Right cardiac atrium (tissue), 5 donors: ENCODE results near the gene LYSET. TPM values are rescaled to one million over a fixed set of nuclear protein-coding genes. Genes with fewer than 3 reads are reported as not detected.
"Not testable (repeated sequence)": the region's sequence is repeated elsewhere in the genome, so short reads cannot be mapped to it uniquely, and the experiment has no call there.

Source experiments
- ATAC-seq, 2 donors: fragments of 200-7000 bp; cut with Tn5 transposase; one replicate each; pipeline versions ENCODE4 v1.8.0 to v1.9.1; 2020; ENCODE audit warnings: moderate library complexity in 2 of 2, mild to moderate bottlenecking in 1 of 2
- DNase-seq, 3 donors: peaks; one replicate each; pipeline ENCODE4 v3.0.0-alpha.2; 2020
- H3K27ac ChIP-seq: one replicate; pipeline ENCODE4 v1.5.1; 2013; ENCODE audit warnings: mild to moderate bottlenecking, low read length, control low read depth, moderate library complexity
- H3K27me3 ChIP-seq: one replicate; pipeline ENCODE4 v1.6.1; 2013; ENCODE audit not compliant: control insufficient read depth, insufficient read depth
- H3K4me1 ChIP-seq: one replicate; pipeline ENCODE4 v1.6.1; 2013; ENCODE audit warnings: low read length; ENCODE audit not compliant: control insufficient read depth, insufficient read depth
- H3K4me3 ChIP-seq: one replicate; pipeline ENCODE4 v1.5.1; 2013; ENCODE audit warnings: low read length, control low read depth
- H3K9me3 ChIP-seq: one replicate; pipeline ENCODE4 v1.6.1; 2013; ENCODE audit warnings: low read length; ENCODE audit not compliant: control insufficient read depth
- WGBS: extraction: QIAGEN DNeasy Blood & Tissue Kit; methylation state at CpG from one replicate; pipeline ENCODE4 v1.1.7; 2013; 5-methylcytosine and 5-hydroxymethylcytosine counted together
- intact Hi-C, 4 donors: fragments of 100-400 bp; cut with DNase I; formaldehyde crosslinking; loops; one replicate each; pipeline versions ENCODE4 v1.11.0 to v1.14.0; 2022 to 2023
- polyA plus RNA-seq: library from polyadenylated mRNA; stranded (reverse); fragments of 200-250 nt; gene quantifications from one replicate; pipeline ENCODE4 v1.2.3, GENCODE V29; 2013
- total RNA-seq, 4 donors: library from RNA; stranded (reverse); fragmentation: NEBNext Ultra II Directional; extraction: Animal tissue kit (Norgen Biotek cat#: 25700); gene quantifications; one replicate each; pipeline ENCODE4 v1.2.1, GENCODE V29; 2021
- donor health status: healthy with polysubstance abuse.
- donor health status: DM: no; HTN: yes; CAD: no.
- donor health status: DM: no; HTN: no; CAD: no.
- donor health status: DM: no; HTN: yes; CAD: no; lungs with severe emphysema.
- donor health status: DM: yes; HTN: yes; CAD: no.

LYSET gene
- total and polyA plus RNA-seq, 5 donors: 17.0 to 20.5 (median 18.8) TPM

GRCh38 chr14:93169619-93170018, 15.5 kb upstream of the LYSET start:
- DNase-seq, H3K9me3 ChIP-seq, H3K27ac ChIP-seq, ATAC-seq, H3K4me1 ChIP-seq, intact Hi-C loops, H3K27me3 ChIP-seq, H3K4me3 ChIP-seq: not testable (repeated sequence)
- 68% methylated on average over 6 of the region's 6 CpGs for WGBS

- H3K4me1 ChIP-seq, intact Hi-C loops, H3K4me3 ChIP-seq, H3K27ac ChIP-seq, H3K9me3 ChIP-seq, DNase-seq, ATAC-seq, H3K27me3 ChIP-seq: not testable (repeated sequence)
- 95% methylated on average over 20 of the region's 20 CpGs for WGBS
Observed at GRCh38 chr14:93170141-93170540, 15.0 kb upstream of the LYSET start.

DNA sequence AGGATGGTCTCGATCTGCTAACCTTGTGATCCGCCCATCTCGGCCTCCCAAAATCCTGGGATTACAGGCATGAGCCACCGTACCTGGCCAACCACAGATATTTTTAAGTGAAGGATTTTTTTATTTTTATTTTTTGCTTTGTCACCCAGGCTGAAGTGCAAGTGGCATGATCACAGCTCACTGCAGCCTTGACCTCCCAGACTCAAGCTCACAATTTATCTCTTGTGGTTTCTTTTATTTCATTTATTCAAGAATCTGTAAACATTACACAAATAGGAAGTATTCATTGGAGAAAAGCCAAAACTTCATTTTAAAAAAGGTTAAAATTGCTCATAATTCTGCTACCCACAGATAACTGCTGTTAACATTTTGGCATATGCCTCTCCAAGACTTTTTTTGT, 13.7 kb upstream of the LYSET start:
- DNase-seq (no peak), ATAC-seq (no peak)
- H3K27ac ChIP-seq: no peak overlapping the region
- no peaks in the 10 kb centered on the region for H3K9me3 ChIP-seq
- H3K4me3 ChIP-seq: no peak overlapping the region
- no peaks in the 10 kb centered on the region for H3K4me1 ChIP-seq
- H3K27me3 ChIP-seq: no peaks in the 10 kb centered on the region
- 90% methylated on average over 4 of the region's 4 CpGs for WGBS
- intact Hi-C loops: no loop called here

DNA sequence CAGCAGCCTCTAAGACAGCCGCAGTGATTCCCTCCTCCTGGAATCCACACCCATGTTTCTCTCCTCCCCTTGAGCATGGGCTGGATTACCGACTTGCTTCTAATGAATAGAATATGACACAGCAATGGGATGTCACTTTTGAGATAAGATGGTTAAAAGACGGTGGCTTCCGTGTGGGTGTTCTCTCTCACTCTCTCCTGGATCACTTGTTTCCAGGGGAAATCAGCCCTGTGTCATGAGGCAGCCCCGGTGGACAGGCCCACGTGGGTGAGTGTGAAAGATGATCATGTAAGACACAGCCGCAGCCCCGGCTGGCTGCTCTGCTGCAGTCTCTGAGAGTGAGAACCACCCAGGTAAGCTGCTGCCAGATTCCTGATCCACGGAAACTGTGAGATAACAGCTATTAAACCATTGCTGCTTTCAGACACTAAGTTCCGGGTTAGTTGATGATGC, 11.1 kb upstream of the LYSET start:
- ATAC-seq (peak in 1 of 2 donors; percentile 56), DNase-seq (no peak)
- Histone ChIP-seq H3K27ac (no peak overlapping the region), H3K4me1 (no peaks in the 10 kb centered on the region), H3K9me3 (no peaks in the 10 kb centered on the region), H3K4me3 (no peak overlapping the region), H3K27me3 (no peaks in the 10 kb centered on the region)
- WGBS: 23% methylated on average over 10 of the region's 10 CpGs
- intact Hi-C loops: no loop called here

DNA sequence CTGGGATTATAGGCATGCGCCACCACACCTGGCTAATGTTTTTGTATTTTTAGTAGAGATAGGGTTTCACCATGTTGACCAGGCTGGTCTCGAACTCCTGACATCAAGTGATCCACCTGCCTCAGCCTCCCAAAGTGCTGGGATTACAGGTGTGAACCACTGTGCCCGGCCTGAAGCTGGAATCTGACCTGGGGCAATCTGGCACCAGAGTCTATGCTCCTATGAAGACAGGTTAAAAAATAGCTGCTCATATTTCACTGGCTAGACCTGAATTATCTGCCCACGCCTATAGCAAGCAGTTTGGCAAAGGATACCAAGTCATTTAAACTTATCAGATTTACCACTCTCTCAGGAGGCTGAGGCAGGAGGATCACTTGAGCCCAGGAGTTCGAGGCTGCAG, 10.4 kb upstream of the LYSET start:
- H3K9me3 ChIP-seq, H3K27me3 ChIP-seq, intact Hi-C loops, ATAC-seq, H3K4me1 ChIP-seq, H3K27ac ChIP-seq, H3K4me3 ChIP-seq, DNase-seq: not testable (repeated sequence)
- WGBS: 78% methylated on average over 5 of the region's 5 CpGs

DNA sequence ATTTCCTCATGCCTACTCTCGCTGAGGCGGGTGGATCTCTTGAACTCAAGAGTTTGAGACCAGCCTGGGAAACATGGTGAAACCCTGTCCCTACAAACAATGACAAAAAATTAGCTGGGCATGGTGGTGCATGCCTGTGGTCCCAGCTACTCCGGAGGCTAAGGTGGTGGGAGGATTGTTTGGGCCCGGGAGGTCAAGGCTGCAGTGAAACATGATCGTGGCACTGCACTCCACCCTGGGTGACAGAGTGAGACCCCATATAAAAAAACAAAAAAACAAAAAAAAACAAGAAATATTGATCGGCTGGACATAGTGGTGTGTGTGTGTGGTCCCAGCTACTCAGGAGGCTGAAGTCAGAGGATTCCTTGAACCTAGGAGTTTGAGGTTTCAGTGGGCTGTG, 9.6 kb upstream of the LYSET start:
- WGBS: 87% methylated on average over 6 of the region's 6 CpGs
- H3K27ac ChIP-seq: no peak overlapping the region
- H3K4me1 ChIP-seq: no peaks in the 10 kb centered on the region
- DNase-seq (no peak), ATAC-seq (no peak)
- H3K4me3 ChIP-seq: no peak overlapping the region
- H3K9me3 ChIP-seq: no peaks in the 10 kb centered on the region
- H3K27me3 ChIP-seq: no peaks in the 10 kb centered on the region
- intact Hi-C loops: no loop called here

- intact Hi-C loops: no loop called here
- peak overlapping the region; percentile 55 for H3K27ac ChIP-seq
- no peaks in the 10 kb centered on the region for H3K9me3 ChIP-seq
- no peaks in the 10 kb centered on the region for H3K4me1 ChIP-seq
- no peaks in the 10 kb centered on the region for H3K27me3 ChIP-seq
- no peak for ATAC-seq
- no peak for DNase-seq
- 42% methylated on average over 17 of the region's 17 CpGs for WGBS
- H3K4me3 ChIP-seq: peak overlapping the region; percentile 56
Observed at GRCh38 chr14:93183596-93184317, 1.4 kb upstream of the LYSET start.

DNA sequence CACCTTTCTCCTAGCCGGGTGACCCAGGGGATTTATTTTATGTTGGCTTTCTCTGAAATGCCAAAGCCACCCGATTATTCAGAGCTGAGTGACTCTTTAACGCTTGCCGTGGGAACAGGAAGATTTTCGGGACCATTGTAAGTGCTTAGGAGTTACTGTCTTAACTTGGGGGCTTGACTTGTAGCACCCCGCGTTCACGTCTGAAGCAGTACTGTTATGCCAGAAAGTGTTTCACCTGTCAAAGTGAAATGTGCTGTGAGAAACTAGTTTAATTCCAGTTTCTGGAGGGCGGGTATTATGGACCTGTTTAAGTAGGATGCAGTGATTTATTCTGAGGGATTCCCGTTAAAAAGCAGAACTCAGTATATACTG, 218 bp downstream of the LYSET start:
- H3K4me3 ChIP-seq: peak overlapping the region; percentile 56
- no peaks in the 10 kb centered on the region for H3K9me3 ChIP-seq
- DNase-seq: no peak
- ATAC-seq: no peak
- H3K27me3 ChIP-seq: no peaks in the 10 kb centered on the region
- peak overlapping the region; percentile 59 for H3K27ac ChIP-seq
- 1% methylated on average over 10 of the region's 10 CpGs for WGBS
- H3K4me1 ChIP-seq: no peaks in the 10 kb centered on the region
- intact Hi-C loops: no loop called here

- no peak for ATAC-seq
- no peaks in the 10 kb centered on the region for H3K4me1 ChIP-seq
- H3K27ac ChIP-seq: no peak overlapping the region
- H3K9me3 ChIP-seq: no peaks in the 10 kb centered on the region
- intact Hi-C loops: no loop called here
- 75% methylated on average over 6 of the region's 6 CpGs for WGBS
- H3K4me3 ChIP-seq: no peak overlapping the region
- H3K27me3 ChIP-seq: no peaks in the 10 kb centered on the region
- DNase-seq: no peak
Observed at GRCh38 chr14:93186466-93186865, 1.3 kb downstream of the LYSET start.

GRCh38 chr14:93186956-93187355, 1.8 kb downstream of the LYSET start:
- intact Hi-C loops: no loop called here
- H3K27me3 ChIP-seq: no peaks in the 10 kb centered on the region
- H3K4me1 ChIP-seq: no peaks in the 10 kb centered on the region
- 97% methylated on average over 3 of the region's 3 CpGs for WGBS
- no peak for ATAC-seq
- no peak overlapping the region for H3K27ac ChIP-seq
- no peak for DNase-seq
- H3K9me3 ChIP-seq: no peaks in the 10 kb centered on the region
- H3K4me3 ChIP-seq: no peak overlapping the region

GRCh38 chr14:93195316-93195999, 10.3 kb downstream of the LYSET start:
- no peak overlapping the region for H3K4me3 ChIP-seq
- 88% methylated on average over 1 of the region's 1 CpG for WGBS
- no peaks in the 10 kb centered on the region for H3K27me3 ChIP-seq
- H3K4me1 ChIP-seq: no peaks in the 10 kb centered on the region
- H3K9me3 ChIP-seq: no peaks in the 10 kb centered on the region
- intact Hi-C loops: no loop called here
- no peak for DNase-seq
- peak overlapping the region; percentile 27 for H3K27ac ChIP-seq
- no peak for ATAC-seq
